Stimulated activated CD8-positive, alpha-beta memory T cell treated with anti-CD3 and anti-CD28 coated beads, Interleukin-15, amount 100 ng/mL, for 4 hours (primary cell): ENCODE data around the gene GAR1.
A peak's percentile ranks its signal among the peaks of the same experiment; 100 is the strongest.
"Not testable (repeated sequence)": the region's sequence is repeated elsewhere in the genome, so short reads cannot be mapped to it uniquely, and the experiment has no call there.

ENCODE experiments used
- DNase-seq, 2 donors: peaks; one replicate each; pipeline ENCODE4 v3.0.0-alpha.2; 2020; ENCODE audit warnings: low read depth in 2 of 2

The GAR1 gene

DNA sequence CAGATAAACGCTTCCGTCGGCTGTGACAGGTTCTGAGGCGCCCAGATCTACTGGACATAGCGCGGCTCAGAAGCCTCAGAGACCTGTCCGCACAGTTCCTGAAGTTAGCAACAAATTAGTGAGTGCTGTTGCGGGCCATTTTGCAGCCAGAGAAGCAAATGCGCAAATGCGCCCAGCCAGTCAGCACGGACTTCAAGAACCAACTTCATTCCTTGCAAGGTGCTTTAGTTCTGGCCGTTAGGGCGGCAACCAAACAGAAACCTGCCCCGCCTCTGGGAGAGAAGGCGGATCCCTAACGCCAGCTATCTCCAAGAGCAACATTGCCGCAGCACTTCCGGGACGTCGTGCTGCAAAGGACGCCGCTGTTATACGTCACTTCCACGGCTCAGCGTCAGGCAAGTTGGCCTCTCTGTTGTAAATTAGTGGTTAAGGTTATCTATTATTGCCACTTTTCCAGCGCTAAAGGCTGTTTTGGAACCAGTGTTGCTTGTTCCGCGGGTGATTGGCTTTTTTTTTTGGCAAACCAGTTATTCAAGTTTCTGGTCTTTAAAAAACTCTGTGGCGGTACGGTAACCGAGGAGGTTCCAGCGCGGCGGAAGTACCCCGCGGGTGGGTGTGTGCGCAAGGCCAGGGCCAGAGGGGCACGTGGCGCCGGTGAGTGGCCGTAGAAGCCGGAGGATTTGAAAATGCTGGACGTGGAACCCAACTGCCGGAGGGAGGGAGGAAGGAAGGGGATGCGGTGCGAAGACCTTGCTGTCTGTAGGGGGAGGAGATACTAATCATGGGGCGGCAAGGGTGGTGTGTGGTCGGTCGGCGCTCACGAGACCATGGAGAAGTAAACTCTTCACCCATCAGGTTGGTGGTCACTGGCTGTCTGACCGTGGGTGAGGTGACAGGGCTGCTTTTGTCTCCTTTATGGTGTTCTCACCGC is at the start of gene GAR1:
Gene GAR1 (plus strand): TSS at position 612 of the 931 bp plus-strand sequence. CDS start 403 bp downstream, outside the sequence.
- peak; percentile 71 to 81 for DNase-seq

GRCh38 chr4:109782092-109782491 is 33.5 kb upstream of the GAR1 start:
- not testable (repeated sequence) for DNase-seq

DNA sequence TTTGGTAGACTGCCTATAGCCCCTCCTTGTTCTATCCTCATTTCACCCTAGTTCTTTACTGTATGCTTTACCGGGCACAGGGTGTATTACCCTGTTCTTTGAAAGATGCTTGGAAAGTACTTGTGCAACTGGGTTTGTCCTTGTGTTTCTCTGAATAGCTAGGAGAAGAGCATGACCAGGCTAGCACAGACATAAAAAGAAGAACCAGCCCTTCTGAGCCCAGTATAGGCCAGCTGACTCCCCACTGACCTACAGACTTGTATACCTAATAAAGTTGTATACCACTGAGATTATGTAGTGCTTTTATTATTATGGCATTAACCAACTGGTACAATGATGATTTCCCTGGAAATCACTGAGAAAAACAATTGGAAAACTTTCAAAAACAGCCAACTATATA is 28.7 kb upstream of the GAR1 start:
- DNase-seq, result no peak

GRCh38 chr4:109787807-109788206 is 27.8 kb upstream of the GAR1 start:
- DNase-seq, result no peak

GRCh38 chr4:109795059-109795458 is 20.5 kb upstream of the GAR1 start:
- DNase-seq, result no peak

- DNase-seq, result no peak
Measured at GRCh38 chr4:109798866-109799265, 16.7 kb upstream of the GAR1 start.

GRCh38 chr4:109801099-109801789 is 14.3 kb upstream of the GAR1 start:
- no peak for DNase-seq

GRCh38 chr4:109801895-109802319 is 13.7 kb upstream of the GAR1 start, which contains the start of gene CFI:
TSS of gene CFI (minus strand) at chr4:109801999. CDS start at chr4:109801971, 28 bp downstream.
- no peak for DNase-seq

GRCh38 chr4:109803924-109804571 is 11.5 kb upstream of the GAR1 start:
- no peak for DNase-seq

DNA sequence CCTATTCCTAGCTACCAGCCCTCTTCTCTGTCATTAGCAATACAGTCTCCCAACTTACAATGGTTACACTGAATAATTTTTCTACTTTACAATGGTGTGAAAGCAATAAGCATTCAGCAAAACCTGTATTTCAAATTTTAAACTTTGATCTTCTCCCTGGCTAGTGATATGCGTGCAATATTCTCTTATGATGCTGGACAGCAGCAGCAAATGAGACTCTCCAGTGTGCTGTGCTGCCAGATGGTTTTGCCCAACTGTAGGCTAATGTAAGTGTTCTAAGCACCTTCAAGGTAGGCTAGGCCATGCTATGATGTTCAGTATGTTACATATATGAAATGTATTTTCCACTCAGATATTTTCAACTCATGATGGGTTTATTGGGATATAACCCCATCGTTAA is 5.9 kb upstream of the GAR1 start:
- no peak for DNase-seq

DNA sequence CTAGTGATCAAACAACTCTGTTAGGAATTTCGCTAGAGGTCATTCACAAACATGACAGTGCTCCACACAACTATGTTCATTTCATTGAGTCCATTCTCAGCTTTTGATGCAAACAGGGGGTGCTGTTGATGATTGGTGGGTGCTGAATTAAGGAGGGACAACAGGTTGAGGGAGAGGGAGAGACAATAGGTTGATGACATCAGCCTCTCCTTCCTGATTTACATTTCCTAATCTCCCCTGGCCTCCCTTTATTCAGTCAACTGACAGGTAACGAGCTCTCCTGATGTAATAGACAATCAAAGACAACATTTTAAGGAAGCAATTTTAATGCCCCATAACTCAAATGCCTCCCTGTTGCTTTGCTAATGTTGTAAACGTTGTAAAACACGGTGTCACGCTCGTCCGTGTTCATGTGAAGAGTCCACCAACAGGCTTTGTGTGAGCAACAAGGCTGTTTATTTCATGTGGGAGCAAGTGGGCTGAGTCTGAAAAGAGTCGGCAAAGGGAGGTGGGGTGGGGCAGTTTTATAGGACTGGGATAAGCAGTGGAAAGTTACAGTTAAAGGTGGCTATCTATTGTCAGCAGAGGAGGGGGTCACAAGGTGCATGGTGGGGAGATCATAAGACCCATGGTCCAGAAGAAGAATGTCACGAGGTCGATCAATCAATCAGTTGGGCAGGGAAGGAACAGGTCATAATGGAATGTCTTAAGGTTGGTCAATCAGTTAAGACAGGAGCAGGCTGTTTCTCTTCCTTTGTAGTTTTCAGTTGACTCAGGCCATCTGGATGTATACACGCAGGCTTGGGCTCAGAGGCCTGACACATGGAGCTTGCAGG is 4.8 kb upstream of the GAR1 start:
- no peak for DNase-seq

DNA sequence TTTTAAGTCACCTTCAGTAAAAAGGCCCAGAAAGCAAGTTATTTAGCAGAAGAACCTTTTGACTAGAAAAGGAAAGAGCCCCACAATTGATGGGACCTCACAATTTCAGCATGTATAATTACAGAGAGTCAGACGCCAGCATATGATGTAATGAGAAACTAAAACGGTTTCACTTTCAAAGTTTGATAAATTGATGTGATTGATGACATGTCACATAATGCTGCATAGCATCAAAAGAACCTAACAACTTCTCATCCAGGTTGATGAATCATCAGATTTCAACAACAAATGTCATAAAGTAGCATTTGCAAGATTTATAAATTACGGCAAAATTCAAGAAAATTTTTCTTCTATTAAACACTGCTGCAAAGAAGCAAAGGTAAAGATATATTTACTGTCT is 3.9 kb upstream of the GAR1 start:
- DNase-seq, result no peak

- DNase-seq, result peak; percentile 18
Measured at GRCh38 chr4:109816082-109816442, 500 bp downstream of the GAR1 start.

- DNase-seq, result no peak
Measured at GRCh38 chr4:109816894-109817293, 1.3 kb downstream of the GAR1 start.

GRCh38 chr4:109818268-109818667 is 2.7 kb downstream of the GAR1 start:
- no peak for DNase-seq

GRCh38 chr4:109820563-109820962 is 5.0 kb downstream of the GAR1 start:
- no peak for DNase-seq

GRCh38 chr4:109821185-109821584 is 5.6 kb downstream of the GAR1 start:
- DNase-seq, result no peak

- DNase-seq, result no peak
Measured at GRCh38 chr4:109826719-109827118, 11.2 kb downstream of the GAR1 start.

DNA sequence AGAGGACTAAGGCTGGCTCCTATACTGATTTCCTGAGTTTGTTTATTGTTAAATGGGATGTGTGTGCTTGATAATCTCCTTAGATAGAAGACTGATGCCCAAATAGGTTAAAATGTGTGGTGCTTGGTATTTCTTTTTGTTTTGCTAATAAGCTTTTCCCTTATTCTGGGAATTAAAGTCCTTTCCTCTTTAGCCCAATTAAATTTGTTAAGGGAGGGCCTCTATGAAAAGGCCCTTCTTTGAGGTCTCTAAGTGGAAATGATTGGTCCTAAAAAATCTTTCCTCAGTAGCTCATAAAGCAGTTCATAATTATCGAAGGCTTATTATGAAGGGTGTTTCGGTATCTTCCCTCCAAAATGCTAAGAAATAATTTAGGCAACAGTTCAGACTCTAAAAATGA is 12.1 kb downstream of the GAR1 start, which contains the start of gene RRH:
Gene RRH (plus strand): TSS at position 301 of the 400 bp plus-strand sequence. CDS start 56 bp downstream, at position 357.
- no peak for DNase-seq

- DNase-seq, result no peak
Measured at GRCh38 chr4:109833756-109834155, 18.2 kb downstream of the GAR1 start.

DNA sequence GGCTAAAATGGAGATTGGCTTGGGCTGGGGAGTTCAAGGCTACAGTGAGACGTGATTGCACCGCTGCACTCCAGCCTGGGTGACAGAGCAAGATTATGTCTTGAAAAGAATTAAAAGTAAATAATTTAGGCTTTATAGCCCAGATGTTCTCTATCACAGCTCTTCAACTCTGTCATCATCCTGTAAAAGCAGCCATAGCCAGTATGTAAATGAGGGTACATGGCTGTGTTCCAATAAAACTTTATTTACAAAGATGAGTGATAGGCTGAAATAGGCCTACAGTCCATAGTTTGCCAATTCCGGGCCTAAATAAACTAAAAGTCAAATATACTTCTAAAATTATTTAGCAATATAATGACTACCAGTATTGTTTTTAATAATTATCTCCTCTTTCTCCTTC is 21.4 kb downstream of the GAR1 start:
- DNase-seq, result no peak
